ENCODE results near the gene ZC3H15.

ZC3H15 gene

GRCh38 chr2:186534406-186534805 is 48.3 kb downstream of the ZC3H15 start:
- no peak for TF ChIP-seq CTCF (IDR thresholded peaks at IDR 0.05; ENCODE audit: insufficient read depth, low read length, poor library complexity, severe bottlenecking)
- DNase-seq (ENCODE audit: extremely low read depth, insufficient read length) = no peak

GRCh38 chr2:186535861-186536260 is 49.8 kb downstream of the ZC3H15 start:
- Histone ChIP-seq H3K4me3 (replicated peaks; ENCODE audit: low read depth, low read length) (no peak overlapping the region), H3K36me3 (ENCODE audit: control insufficient read depth, insufficient read depth, low read length) (no peaks in the 10 kb centered on the region), H3K27me3 (replicated peaks; ENCODE audit: control insufficient read depth, insufficient read depth, low read length) (no peaks in the 10 kb centered on the region)
- TF ChIP-seq CTCF (IDR thresholded peaks at IDR 0.05; ENCODE audit: insufficient read depth, low read length, poor library complexity, severe bottlenecking) = no peak
- DNase-seq (ENCODE audit: extremely low read depth, insufficient read length) = no peak

More at GRCh38 chr2:186534406-186534805, 48.3 kb downstream of the ZC3H15 start:
- Histone ChIP-seq H3K27me3 (replicated peaks; ENCODE audit: control insufficient read depth, insufficient read depth, low read length) (no peaks in the 10 kb centered on the region), H3K4me3 (replicated peaks; ENCODE audit: low read depth, low read length) (no peak overlapping the region), H3K36me3 (ENCODE audit: control insufficient read depth, insufficient read depth, low read length) (no peaks in the 10 kb centered on the region)

GRCh38 chr2:186537019-186537418 is 51.0 kb downstream of the ZC3H15 start:
- Histone ChIP-seq H3K4me3 (replicated peaks; ENCODE audit: low read depth, low read length) (no peak overlapping the region), H3K36me3 (ENCODE audit: control insufficient read depth, insufficient read depth, low read length) (no peaks in the 10 kb centered on the region), H3K27me3 (replicated peaks; ENCODE audit: control insufficient read depth, insufficient read depth, low read length) (no peaks in the 10 kb centered on the region)
- TF ChIP-seq CTCF (IDR thresholded peaks at IDR 0.05; ENCODE audit: insufficient read depth, low read length, poor library complexity, severe bottlenecking) = no peak
- DNase-seq (ENCODE audit: extremely low read depth, insufficient read length) = no peak

GRCh38 chr2:186540941-186541340 is 54.9 kb downstream of the ZC3H15 start:
- TF ChIP-seq CTCF (IDR thresholded peaks at IDR 0.05; ENCODE audit: insufficient read depth, low read length, poor library complexity, severe bottlenecking) = no peak
- H3K36me3 ChIP-seq (ENCODE audit: control insufficient read depth, insufficient read depth, low read length) = no peaks in the 10 kb centered on the region
- no peak for DNase-seq (ENCODE audit: extremely low read depth, insufficient read length)
- no peak overlapping the region for H3K4me3 ChIP-seq (replicated peaks; ENCODE audit: low read depth, low read length)
- no peaks in the 10 kb centered on the region for H3K27me3 ChIP-seq (replicated peaks; ENCODE audit: control insufficient read depth, insufficient read depth, low read length)

- Histone ChIP-seq H3K27me3 (replicated peaks; ENCODE audit: control insufficient read depth, insufficient read depth, low read length) (no peaks in the 10 kb centered on the region), H3K4me3 (replicated peaks; ENCODE audit: low read depth, low read length) (no peak overlapping the region), H3K36me3 (ENCODE audit: control insufficient read depth, insufficient read depth, low read length) (no peaks in the 10 kb centered on the region)
- no peak for DNase-seq (ENCODE audit: extremely low read depth, insufficient read length)
- TF ChIP-seq CTCF (IDR thresholded peaks at IDR 0.05; ENCODE audit: insufficient read depth, low read length, poor library complexity, severe bottlenecking) = no peak
Observed at GRCh38 chr2:186542002-186542401, 55.9 kb downstream of the ZC3H15 start.

- Histone ChIP-seq H3K4me3 (replicated peaks; ENCODE audit: low read depth, low read length) (no peak overlapping the region), H3K27me3 (replicated peaks; ENCODE audit: control insufficient read depth, insufficient read depth, low read length) (no peaks in the 10 kb centered on the region), H3K36me3 (ENCODE audit: control insufficient read depth, insufficient read depth, low read length) (no peaks in the 10 kb centered on the region)
- TF ChIP-seq CTCF (IDR thresholded peaks at IDR 0.05; ENCODE audit: insufficient read depth, low read length, poor library complexity, severe bottlenecking) = no peak
- DNase-seq (ENCODE audit: extremely low read depth, insufficient read length) = no peak
Observed at GRCh38 chr2:186543561-186544131, 57.6 kb downstream of the ZC3H15 start.

Measured in GM06990 (cell line).